ENCODE data around the gene PTPRS. TPM values are rescaled to one million over a fixed set of nuclear protein-coding genes. Genes with fewer than 3 reads are reported as not detected.

The PTPRS gene
- total and polyA plus RNA-seq, 2 of the 13 experiments (the other 11 are each of a cell fraction or from before 2014, with no cell fraction given) = 32.7 to 43.9 TPM

- no peak for TF ChIP-seq ZNF567 (CRISPR knock-in tag; IDR thresholded peaks at IDR 0.05; ENCODE audit: borderline replicate concordance)
- peak; percentile 80 for TF ChIP-seq NFYB (CRISPR knock-in tag; IDR thresholded peaks at IDR 0.05)
- no peak for TF ChIP-seq NR2F6 (IDR thresholded peaks at IDR 0.05)
- TF ChIP-seq NR2F6 (CRISPR knock-in tag; IDR thresholded peaks at IDR 0.05) = peak; percentile 53
- TF ChIP-seq THYN1 (CRISPR knock-in tag; IDR thresholded peaks at IDR 0.05; ENCODE audit: borderline replicate concordance, low read depth) = no peak
- TF ChIP-seq SNAI1 (CRISPR knock-in tag; IDR thresholded peaks at IDR 0.05; ENCODE audit: borderline replicate concordance) = peak; percentile 98
- TF ChIP-seq TGIF2 (CRISPR knock-in tag; IDR thresholded peaks at IDR 0.05) = peak; percentile 93
- TF ChIP-seq ZNF660 (CRISPR knock-in tag; IDR thresholded peaks at IDR 0.05; ENCODE audit: borderline replicate concordance, low read depth) = peak; percentile 94; the same call in 1 of the 2 replicates
- peak; percentile 89 for TF ChIP-seq HOXA7 (CRISPR knock-in tag; IDR thresholded peaks at IDR 0.05)
- TF ChIP-seq ZBTB2 (CRISPR knock-in tag; IDR thresholded peaks at IDR 0.05; ENCODE audit: low read depth) = peak; percentile 97
- peak; percentile 98 for TF ChIP-seq ZNF431 (CRISPR knock-in tag; IDR thresholded peaks at IDR 0.05; ENCODE audit: borderline replicate concordance, low read depth)
- TF ChIP-seq CCAR2 (optimal IDR thresholded peaks at IDR 0.05; ENCODE audit: low read depth, low read length) = no peak
- peak; percentile 81 for TF ChIP-seq SAP130 (CRISPR knock-in tag; IDR thresholded peaks at IDR 0.05; ENCODE audit: low read depth)
- TF ChIP-seq ZNF33A (CRISPR knock-in tag; IDR thresholded peaks at IDR 0.05; ENCODE audit: borderline replicate concordance) = no peak
- peak; percentile 99 for TF ChIP-seq ZSCAN9 (CRISPR knock-in tag; IDR thresholded peaks at IDR 0.05; ENCODE audit: borderline replicate concordance)
- TF ChIP-seq RBAK (CRISPR knock-in tag; IDR thresholded peaks at IDR 0.05) = no peak
- TF ChIP-seq, protein P1, sequence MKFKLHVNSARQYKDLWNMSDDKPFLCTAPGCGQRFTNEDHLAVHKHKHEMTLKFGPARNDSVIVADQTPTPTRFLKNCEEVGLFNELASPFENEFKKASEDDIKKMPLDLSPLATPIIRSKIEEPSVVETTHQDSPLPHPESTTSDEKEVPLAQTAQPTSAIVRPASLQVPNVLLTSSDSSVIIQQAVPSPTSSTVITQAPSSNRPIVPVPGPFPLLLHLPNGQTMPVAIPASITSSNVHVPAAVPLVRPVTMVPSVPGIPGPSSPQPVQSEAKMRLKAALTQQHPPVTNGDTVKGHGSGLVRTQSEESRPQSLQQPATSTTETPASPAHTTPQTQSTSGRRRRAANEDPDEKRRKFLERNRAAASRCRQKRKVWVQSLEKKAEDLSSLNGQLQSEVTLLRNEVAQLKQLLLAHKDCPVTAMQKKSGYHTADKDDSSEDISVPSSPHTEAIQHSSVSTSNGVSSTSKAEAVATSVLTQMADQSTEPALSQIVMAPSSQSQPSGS (CRISPR knock-in tag; IDR thresholded peaks at IDR 0.05) = peak; percentile 83
- peak; percentile 83 for TF ChIP-seq ZNF800 (CRISPR knock-in tag; IDR thresholded peaks at IDR 0.05)
- TF ChIP-seq, protein P2, sequence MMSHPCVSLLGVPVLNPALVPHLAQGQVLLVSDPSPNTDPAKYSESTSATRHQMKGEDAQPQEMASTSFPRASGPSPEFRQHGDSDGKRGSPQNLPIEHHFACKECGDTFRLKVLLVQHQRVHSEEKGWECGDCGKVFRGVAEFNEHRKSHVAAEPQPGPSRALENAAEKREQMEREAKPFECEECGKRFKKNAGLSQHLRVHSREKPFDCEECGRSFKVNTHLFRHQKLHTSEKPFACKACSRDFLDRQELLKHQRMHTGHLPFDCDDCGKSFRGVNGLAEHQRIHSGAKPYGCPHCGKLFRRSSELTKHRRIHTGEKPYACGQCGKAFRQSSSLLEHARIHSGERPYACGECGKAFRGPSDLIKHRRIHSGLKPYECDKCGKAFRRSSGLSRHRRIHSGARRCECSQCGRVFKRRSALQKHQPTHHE (CRISPR knock-in tag; IDR thresholded peaks at IDR 0.05; ENCODE audit: borderline replicate concordance) = peak; percentile 97
- TF ChIP-seq ZNF570 (CRISPR knock-in tag; IDR thresholded peaks at IDR 0.05; ENCODE audit: borderline replicate concordance) = peak; percentile 96
- peak; percentile 93 for TF ChIP-seq ZBTB8A (CRISPR knock-in tag; IDR thresholded peaks at IDR 0.05; ENCODE audit: borderline replicate concordance, low read depth)
- TF ChIP-seq ARID2 (CRISPR knock-in tag; IDR thresholded peaks at IDR 0.05; ENCODE audit: borderline replicate concordance) = peak; percentile 99
- no peak for TF ChIP-seq ELF1 (CRISPR knock-in tag; IDR thresholded peaks at IDR 0.05)
- TF ChIP-seq YY1 (IDR thresholded peaks at IDR 0.05; ENCODE audit: insufficient read depth, insufficient replicate concordance, low read depth, low read length) = no peak
- peak; percentile 80 for TF ChIP-seq MTF2 (CRISPR knock-in tag; IDR thresholded peaks at IDR 0.05; ENCODE audit: borderline replicate concordance)
Observed at GRCh38 chr19:5340637-5341447, at the start of gene PTPRS (continued).

Measured in HepG2 (cell line).